Liver (tissue), 3 donors: ENCODE results near the gene PITPNC1.

Experiments used
- ATF3 ChIP-seq: IDR thresholded peaks from 2 replicates; pipeline ENCODE4 v1.6.1; 2016; ENCODE audit warnings: antibody characterized with exemption
- GABPA ChIP-seq, 2 donors: IDR thresholded peaks in 1 of 2; conservative IDR thresholded peaks in 1 of 2; 2 replicates each; pipeline ENCODE4 v1.6.1; 2016; ENCODE audit warnings: antibody characterized with exemption in 2 of 2, mild to moderate bottlenecking in 1 of 2, moderate library complexity in 1 of 2
- SP1 ChIP-seq: IDR thresholded peaks from 2 replicates; pipeline ENCODE4 v1.6.1; 2018; ENCODE audit warnings: antibody characterized with exemption, mild to moderate bottlenecking
- TAF1 ChIP-seq: conservative IDR thresholded peaks from 2 replicates; pipeline ENCODE4 v1.6.1; 2016; ENCODE audit warnings: antibody characterized with exemption, mild to moderate bottlenecking
- YY1 ChIP-seq: IDR thresholded peaks from 2 replicates; pipeline ENCODE4 v1.6.1; 2016; ENCODE audit warnings: antibody characterized with exemption, mild to moderate bottlenecking
- TF ChIP-seq, protein P1 (sequence below): fragments of 150-350 bp; IDR thresholded peaks from 2 replicates; pipeline ENCODE4 v1.5.1; 2017; ENCODE audit warnings: improper control_type of control experiment, low read depth, low read length; ENCODE audit not compliant: missing input control
- TF ChIP-seq, protein P2 (sequence below): IDR thresholded peaks from 2 replicates; pipeline ENCODE4 v1.6.1; 2016; ENCODE audit warnings: antibody characterized with exemption
- TF ChIP-seq, protein P3 (sequence below): IDR thresholded peaks from 2 replicates; pipeline ENCODE4 v1.6.1; 2016; ENCODE audit warnings: antibody characterized with exemption
- donor health status: healthy.
- donor health status: healthy.

DNA sequence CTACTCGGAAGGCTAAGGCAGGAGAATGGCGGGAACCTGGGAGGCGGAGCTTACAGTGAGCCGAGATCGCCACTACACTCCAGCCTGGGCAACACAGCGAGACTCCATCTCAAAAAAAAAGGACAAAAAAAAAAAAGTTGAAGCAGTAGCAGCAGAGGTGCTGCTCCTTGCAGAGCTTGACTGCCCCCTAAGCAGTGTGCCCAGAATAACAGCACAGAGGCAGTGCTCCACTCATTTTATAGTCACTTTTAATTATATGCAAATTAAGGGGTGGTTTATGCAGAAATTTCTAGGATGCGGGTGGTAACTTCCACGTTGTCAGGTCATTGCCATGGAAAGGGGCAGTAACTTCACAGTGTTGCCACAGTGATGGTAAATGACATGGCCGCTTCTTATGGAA lies 286.4 kb downstream of the PITPNC1 start:
- TF ChIP-seq, protein P1, sequence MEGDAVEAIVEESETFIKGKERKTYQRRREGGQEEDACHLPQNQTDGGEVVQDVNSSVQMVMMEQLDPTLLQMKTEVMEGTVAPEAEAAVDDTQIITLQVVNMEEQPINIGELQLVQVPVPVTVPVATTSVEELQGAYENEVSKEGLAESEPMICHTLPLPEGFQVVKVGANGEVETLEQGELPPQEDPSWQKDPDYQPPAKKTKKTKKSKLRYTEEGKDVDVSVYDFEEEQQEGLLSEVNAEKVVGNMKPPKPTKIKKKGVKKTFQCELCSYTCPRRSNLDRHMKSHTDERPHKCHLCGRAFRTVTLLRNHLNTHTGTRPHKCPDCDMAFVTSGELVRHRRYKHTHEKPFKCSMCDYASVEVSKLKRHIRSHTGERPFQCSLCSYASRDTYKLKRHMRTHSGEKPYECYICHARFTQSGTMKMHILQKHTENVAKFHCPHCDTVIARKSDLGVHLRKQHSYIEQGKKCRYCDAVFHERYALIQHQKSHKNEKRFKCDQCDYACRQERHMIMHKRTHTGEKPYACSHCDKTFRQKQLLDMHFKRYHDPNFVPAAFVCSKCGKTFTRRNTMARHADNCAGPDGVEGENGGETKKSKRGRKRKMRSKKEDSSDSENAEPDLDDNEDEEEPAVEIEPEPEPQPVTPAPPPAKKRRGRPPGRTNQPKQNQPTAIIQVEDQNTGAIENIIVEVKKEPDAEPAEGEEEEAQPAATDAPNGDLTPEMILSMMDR, result no peak
- TF ChIP-seq ATF3 (no peak), TAF1 (no peak), SP1 (no peak), GABPA (IDR thresholded peaks at IDR 0.05 in 1 of 2, conservative IDR thresholded peaks at IDR 0.05 in 1 of 2) (no peak), YY1 (no peak)
- TF ChIP-seq, protein P2, sequence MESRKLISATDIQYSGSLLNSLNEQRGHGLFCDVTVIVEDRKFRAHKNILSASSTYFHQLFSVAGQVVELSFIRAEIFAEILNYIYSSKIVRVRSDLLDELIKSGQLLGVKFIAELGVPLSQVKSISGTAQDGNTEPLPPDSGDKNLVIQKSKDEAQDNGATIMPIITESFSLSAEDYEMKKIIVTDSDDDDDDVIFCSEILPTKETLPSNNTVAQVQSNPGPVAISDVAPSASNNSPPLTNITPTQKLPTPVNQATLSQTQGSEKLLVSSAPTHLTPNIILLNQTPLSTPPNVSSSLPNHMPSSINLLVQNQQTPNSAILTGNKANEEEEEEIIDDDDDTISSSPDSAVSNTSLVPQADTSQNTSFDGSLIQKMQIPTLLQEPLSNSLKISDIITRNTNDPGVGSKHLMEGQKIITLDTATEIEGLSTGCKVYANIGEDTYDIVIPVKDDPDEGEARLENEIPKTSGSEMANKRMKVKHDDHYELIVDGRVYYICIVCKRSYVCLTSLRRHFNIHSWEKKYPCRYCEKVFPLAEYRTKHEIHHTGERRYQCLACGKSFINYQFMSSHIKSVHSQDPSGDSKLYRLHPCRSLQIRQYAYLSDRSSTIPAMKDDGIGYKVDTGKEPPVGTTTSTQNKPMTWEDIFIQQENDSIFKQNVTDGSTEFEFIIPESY, result no peak
- TF ChIP-seq, protein P3, sequence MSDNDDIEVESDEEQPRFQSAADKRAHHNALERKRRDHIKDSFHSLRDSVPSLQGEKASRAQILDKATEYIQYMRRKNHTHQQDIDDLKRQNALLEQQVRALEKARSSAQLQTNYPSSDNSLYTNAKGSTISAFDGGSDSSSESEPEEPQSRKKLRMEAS, result no peak
